Stimulated activated CD4-positive, alpha-beta T cell treated with anti-CD3 and anti-CD28 coated beads, Interleukin-4, amount 100 ng/mL, for 4 hours (primary cell): Measurements from ENCODE around the gene TRIM75.
"Not testable (repeated sequence)": the region's sequence is repeated elsewhere in the genome, so short reads cannot be mapped to it uniquely, and the experiment has no call there.

Experiments used
- DNase-seq, 2 experiments: peaks; one replicate each; pipeline ENCODE4 v3.0.0-alpha.2; 2020

Gene TRIM75

DNA sequence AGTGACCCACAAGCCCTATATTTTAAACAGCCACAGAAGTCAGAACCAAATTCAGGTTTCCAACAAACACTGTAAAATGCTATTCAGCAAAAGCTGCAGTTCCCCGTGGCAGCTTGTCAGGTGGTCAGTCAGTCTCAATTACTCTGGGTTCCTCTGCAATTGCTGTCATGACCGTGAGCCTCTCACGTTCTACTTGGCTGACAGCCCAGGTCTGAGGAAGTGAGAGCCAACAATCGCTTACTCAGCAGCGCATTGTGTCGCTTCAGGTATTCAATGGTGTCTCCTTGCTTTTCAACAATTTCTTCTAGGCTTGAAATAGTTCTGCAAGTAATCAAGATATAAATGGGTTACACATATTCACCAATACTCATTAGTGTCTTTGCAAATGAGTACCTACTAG lies 25.8 kb downstream of the TRIM75 start:
- DNase-seq: no peak

GRCh38 chr4:165084787-165085186 lies 31.1 kb downstream of the TRIM75 start:
- DNase-seq: not testable (repeated sequence)

DNA sequence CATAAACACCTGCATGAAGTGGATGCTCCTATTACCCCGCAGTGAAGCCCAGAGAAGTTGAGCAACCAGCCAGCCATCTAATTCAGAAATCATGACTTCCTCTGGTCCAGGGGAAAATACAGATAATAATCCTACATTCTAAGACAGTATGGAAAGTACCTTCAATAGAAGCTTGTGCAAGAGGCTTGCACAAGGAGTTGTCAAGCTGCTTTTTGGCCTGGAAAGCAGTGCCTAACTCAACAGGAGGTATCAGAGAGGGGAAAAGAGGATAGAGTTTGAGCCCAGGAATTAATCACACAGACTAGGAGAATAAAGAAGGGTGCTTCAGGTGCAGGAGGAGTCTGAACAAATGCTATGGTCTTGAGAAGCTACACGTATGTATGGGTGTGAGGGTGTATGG lies 32.3 kb downstream of the TRIM75 start:
- DNase-seq: no peak

- no peak for DNase-seq
These were observed 34.7 kb downstream of the TRIM75 start for GRCh38 chr4:165088366-165088765.

DNA sequence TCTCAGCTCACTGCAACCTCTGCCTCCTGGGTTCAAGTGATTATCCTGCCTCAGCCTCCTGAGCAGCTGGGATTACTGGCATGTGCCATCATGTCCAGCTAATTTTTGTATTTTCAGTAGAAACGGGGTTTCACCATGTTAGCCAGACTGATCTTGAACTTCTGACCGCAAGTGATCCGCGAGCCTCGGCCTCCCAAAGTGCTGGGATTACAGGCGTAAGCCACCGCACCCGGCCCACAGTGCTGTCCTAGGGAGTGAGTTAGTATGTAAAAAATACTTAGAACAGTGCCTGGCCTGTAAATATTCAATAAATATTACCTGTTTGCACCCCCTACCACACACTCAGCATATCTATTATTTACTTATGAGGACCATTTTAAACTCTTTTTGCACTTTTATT lies 38.5 kb downstream of the TRIM75 start:
- DNase-seq: not testable (repeated sequence)

DNA sequence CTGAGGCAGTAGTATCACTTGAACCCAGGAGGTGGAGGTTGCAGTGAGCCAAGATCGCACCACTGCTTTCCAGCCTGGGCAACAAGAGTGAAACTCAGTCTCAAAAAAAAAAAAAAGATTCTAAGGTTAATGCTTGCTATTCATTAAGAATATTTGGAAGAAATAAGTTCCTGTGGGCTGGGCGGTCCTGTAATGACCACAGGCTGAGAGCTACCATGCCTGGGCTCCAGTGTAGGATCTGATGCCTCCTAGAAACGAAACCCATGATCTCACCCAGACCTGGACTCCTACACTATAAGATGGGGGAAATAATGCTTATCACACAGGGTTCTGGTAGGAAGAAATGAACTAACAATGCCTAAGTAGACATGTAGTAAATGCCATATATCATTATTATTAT lies 41.2 kb downstream of the TRIM75 start:
- no peak for DNase-seq

GRCh38 chr4:165095291-165095690 lies 41.6 kb downstream of the TRIM75 start:
- DNase-seq: no peak

GRCh38 chr4:165096776-165097175 lies 43.1 kb downstream of the TRIM75 start:
- DNase-seq: no peak

DNA sequence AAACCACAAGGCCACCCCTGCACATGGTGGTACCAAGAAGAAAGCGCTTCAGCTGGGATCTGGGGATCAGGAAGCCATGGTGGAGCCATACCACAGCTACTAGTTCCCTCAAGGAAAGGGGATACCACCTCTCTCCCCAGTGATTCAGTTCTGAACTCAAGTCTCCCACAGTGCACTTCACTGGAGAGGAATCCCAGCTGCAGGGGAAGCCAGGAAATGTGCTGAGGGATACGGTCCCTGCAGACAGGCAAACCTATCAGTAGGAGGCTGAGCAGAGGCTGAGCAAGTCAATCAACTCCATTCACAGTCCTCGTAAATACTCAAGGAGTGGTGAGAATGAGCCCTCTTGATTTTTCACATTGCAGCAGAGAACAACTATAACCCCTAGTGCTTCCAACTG lies 48.0 kb downstream of the TRIM75 start:
- no peak for DNase-seq

- no peak for DNase-seq
These were observed 52.9 kb downstream of the TRIM75 start for GRCh38 chr4:165106518-165106917.
